HG02840 (cell line): Measurements from ENCODE around the gene ADGRB2.

ENCODE experiments used
- ATAC-seq: cut with Tn5 transposase; IDR thresholded peaks from one replicate; pipeline ENCODE4 v1.9.1; 2021; ENCODE audit warnings: mild to moderate bottlenecking, moderate library complexity, moderate number of reproducible peaks; ENCODE audit not compliant: unreplicated experiment, low FRiP score

Gene ADGRB2

GRCh38 chr1:31706384-31707058, 57.6 kb downstream of the ADGRB2 start:
- no peak for ATAC-seq

GRCh38 chr1:31705080-31705866, 58.9 kb downstream of the ADGRB2 start:
- ATAC-seq: no peak

DNA sequence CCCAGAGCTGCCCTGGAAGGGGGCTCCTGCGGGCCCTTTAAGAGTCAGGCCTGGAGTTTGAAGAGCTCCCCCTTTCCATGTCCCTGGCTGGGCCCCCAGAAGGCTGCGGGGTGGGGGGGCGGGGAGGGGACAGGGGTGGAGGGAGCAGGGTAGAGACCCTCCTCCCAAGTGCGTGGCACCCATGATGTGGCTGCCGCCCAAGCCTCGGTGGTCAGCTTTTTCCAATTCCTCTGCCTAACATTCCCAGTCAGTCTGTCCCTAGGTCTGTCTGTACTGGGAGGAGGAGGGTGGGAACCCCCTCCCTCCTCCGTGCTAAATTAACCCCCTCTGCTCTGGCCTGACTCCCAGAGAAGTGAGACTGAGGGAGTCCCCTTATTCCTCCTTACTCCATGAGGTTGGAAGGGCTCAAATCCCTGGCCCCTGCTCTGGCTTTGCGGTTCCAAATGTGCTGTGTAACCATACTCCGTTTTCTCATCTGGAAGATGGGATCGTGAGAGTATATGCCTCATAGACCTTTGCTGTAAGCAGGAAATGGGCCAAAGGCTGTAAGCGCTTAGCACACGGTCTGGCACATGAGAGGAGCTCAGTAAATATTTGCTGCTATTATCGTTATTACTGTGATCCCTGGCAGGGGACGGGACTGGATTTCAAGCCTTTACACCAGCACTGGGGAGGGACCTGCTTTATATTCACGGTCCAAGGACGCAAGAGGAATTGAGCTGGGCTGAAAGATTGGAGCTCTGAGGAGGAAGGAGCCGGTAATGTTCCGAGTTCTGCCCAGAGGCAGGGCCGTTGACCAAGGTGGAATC, 59.7 kb downstream of the ADGRB2 start:
- no peak for ATAC-seq

- ATAC-seq: no peak
These were observed 60.5 kb downstream of the ADGRB2 start, which contains the start of gene COL16A1 for GRCh38 chr1:31703431-31704270. Gene COL16A1 (minus strand): TSS chr1:31704017. CDS start chr1:31702193, 1,824 bp downstream.

GRCh38 chr1:31702836-31703404, 61.2 kb downstream of the ADGRB2 start:
- no peak for ATAC-seq

- ATAC-seq: no peak
These were observed 62.9 kb downstream of the ADGRB2 start for GRCh38 chr1:31701091-31701736.

GRCh38 chr1:31700468-31701090, 63.6 kb downstream of the ADGRB2 start:
- no peak for ATAC-seq

- ATAC-seq: no peak
These were observed 64.7 kb downstream of the ADGRB2 start for GRCh38 chr1:31699341-31699891.

DNA sequence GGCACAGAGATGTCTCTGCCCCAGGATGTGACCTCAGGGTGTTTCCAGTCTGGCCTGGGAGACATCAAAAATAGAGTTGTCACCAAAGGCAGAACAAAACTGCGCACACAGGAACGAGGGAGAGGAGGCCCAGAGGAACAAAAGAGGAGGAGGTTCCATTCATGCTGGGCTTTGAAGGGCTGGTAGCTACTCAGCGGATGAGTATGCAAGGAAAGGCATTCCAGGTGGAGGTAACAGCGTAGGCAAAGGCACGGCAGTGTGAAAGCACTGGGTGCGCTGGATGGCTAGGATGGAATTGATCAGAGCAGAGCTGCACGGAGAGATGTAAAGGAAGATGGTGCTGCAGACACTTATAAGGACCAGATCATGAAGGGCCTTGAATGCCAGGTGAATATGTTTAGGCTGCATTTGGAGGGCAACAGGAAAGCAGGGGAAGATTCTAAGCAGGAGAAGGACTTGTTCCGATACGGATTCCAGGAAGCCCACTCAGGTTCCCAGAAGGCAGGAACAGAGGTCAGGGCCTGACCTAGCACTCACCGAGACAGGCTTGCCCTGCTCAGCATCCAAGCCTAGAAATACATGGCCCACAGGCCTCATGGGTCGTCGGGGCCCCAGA, 66.7 kb downstream of the ADGRB2 start:
- no peak for ATAC-seq

GRCh38 chr1:31696242-31696641, 67.9 kb downstream of the ADGRB2 start:
- ATAC-seq: no peak

- no peak for ATAC-seq
These were observed 68.8 kb downstream of the ADGRB2 start for GRCh38 chr1:31695327-31695726.

GRCh38 chr1:31694964-31695313, 69.2 kb downstream of the ADGRB2 start:
- ATAC-seq: no peak

DNA sequence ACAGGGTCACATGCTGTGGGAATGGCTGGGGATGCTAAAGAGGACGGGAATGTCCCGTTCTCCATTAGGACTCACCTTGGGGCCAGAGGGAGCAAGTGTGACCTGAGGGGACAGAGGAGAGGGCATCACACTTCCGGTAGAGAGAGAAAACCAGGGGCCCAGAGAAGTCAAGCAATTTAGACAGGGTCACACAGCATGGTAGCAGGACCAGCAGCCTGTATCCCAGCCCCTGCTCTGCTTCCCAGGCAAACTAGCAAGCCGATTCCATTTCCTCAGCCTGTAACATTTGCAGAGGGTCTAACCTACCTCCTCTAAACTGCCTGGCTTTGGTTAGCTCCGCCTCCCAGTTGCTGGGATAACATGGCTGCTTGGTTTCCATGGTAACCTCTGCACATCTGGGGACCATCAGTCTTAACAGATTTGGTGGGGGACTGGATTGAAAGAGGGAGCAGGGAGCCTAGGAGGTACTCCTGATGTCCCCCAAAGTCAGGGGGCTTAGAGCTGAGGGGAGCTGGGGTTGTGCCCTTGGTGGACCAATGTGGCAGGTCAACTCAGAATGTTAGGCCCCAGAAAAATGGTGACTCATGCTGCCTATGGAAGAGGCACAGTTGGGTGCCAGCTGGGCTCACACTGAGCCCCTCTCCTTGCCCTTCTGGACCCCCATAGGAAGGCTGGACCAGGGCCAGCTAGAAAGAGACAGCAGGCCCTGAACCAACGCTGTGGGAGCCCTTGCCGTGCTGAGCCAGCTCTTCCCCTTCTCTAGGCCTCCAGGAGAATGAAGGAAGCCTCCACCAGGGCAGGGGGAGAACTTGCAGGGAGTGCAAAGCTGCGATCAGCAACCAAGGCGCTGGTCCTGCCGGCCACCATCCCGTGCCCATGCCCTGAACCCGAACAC, 69.8 kb downstream of the ADGRB2 start:
- no peak for ATAC-seq

GRCh38 chr1:31693231-31693630, 70.9 kb downstream of the ADGRB2 start:
- ATAC-seq: no peak

DNA sequence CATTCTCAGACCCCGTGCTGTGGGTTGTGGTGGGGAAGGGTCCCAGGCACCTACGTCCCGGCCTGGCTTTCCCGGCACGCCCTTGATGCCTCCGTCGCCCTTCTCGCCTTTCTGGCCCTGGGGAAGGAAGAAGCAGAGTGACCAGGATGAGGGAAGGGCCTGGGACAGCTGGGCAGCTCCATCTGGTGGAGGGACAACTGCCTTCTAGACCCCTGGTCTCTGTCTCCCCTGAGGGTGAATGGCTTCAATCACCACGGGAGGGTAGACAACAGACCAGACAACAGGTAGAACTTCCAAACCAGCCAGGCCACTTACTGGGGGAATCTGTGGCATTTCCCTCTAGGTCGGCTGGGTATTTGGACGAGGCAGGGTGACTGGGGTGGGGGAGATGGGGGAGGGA, 72.2 kb downstream of the ADGRB2 start:
- ATAC-seq: no peak

- ATAC-seq: no peak
These were observed 72.7 kb downstream of the ADGRB2 start for GRCh38 chr1:31691446-31691845.

GRCh38 chr1:31690921-31691320, 73.2 kb downstream of the ADGRB2 start:
- no peak for ATAC-seq
